ENCODE measurements around the gene DCT. TPM values are rescaled to one million over a fixed set of nuclear protein-coding genes. Genes with fewer than 3 reads are reported as not detected.

Gene DCT
- total RNA-seq, 4 donors from 2014 or later: 0.60 to 1.5 (median 1.0) TPM; not detected in 1

- ATAC-seq (ENCODE audit: low FRiP score) (no peak), DNase-seq (ENCODE audit: low spot score) (no peak)
- TF ChIP-seq, protein P1, sequence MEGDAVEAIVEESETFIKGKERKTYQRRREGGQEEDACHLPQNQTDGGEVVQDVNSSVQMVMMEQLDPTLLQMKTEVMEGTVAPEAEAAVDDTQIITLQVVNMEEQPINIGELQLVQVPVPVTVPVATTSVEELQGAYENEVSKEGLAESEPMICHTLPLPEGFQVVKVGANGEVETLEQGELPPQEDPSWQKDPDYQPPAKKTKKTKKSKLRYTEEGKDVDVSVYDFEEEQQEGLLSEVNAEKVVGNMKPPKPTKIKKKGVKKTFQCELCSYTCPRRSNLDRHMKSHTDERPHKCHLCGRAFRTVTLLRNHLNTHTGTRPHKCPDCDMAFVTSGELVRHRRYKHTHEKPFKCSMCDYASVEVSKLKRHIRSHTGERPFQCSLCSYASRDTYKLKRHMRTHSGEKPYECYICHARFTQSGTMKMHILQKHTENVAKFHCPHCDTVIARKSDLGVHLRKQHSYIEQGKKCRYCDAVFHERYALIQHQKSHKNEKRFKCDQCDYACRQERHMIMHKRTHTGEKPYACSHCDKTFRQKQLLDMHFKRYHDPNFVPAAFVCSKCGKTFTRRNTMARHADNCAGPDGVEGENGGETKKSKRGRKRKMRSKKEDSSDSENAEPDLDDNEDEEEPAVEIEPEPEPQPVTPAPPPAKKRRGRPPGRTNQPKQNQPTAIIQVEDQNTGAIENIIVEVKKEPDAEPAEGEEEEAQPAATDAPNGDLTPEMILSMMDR (IDR thresholded peaks at IDR 0.05): no peak
Observed at GRCh38 chr13:94415500-94416237, 63.8 kb downstream of the DCT start.

DNA sequence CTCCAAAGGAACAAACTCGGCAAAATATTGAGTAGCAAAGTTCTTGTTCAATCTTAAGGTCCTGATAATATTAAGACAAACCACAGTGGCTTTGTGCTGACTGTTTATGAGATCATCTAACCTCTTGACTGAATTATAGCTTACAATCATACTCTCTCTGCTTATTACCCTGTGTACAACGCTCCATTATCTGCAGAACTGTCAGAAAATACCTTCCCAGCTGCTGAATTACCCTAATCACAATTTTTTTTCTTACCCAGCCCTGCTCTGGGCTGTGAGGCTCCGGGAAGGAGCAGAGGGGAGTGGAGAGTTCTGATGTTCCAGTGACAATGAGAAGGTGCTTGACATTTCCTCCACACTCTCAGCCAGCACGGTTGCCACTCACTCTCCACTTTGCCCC, 64.8 kb downstream of the DCT start:
- no peak for ATAC-seq (ENCODE audit: low FRiP score)
- no peak for DNase-seq (ENCODE audit: low spot score)
- TF ChIP-seq, protein P1 (IDR thresholded peaks at IDR 0.05): no peak

GRCh38 chr13:94414141-94414540, 65.3 kb downstream of the DCT start:
- no peak for ATAC-seq (ENCODE audit: low FRiP score)
- DNase-seq (ENCODE audit: low spot score): no peak
- TF ChIP-seq, protein P1 (IDR thresholded peaks at IDR 0.05): no peak

GRCh38 chr13:94413598-94413944, 65.9 kb downstream of the DCT start:
- no peak for ATAC-seq (ENCODE audit: low FRiP score)

DNA sequence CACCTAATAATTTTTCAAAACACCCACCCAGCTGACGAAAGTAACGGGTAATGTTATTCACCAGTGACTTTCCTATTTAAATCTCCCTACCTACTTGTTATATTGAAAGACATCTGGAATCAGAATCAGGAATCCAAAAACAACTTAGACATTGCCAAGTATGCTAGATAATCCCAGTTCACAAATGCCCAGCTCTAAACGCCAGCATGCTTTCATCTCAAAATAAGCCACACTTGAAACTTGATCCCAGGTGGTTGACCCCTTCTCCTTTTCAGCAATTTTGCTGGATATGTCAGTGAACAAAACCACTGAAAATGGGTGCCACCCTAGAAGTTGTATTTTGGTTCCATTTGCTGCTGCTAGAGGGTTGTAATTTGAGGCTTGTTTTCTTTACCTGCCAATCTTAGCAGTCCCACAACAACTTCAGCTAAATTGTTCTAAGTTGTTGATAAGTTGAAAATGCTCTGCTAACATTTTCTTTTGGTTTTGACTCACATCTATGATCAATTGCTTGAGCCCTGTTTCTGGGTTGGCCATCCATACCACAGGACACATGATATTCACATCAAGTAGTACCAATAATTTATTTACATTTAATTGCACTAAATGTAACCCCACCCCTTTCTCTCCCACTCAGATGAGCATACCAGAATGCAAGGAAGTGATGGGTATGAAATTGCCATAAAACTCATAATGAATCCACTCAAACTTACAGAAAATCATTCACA, 66.4 kb downstream of the DCT start:
- DNase-seq (ENCODE audit: low spot score) (no peak), ATAC-seq (ENCODE audit: low FRiP score) (no peak)
- TF ChIP-seq, protein P1 (IDR thresholded peaks at IDR 0.05): no peak

More at GRCh38 chr13:94413598-94413944, 65.9 kb downstream of the DCT start:
- TF ChIP-seq, protein P1 (IDR thresholded peaks at IDR 0.05): no peak
- no peak for DNase-seq (ENCODE audit: low spot score)

DNA sequence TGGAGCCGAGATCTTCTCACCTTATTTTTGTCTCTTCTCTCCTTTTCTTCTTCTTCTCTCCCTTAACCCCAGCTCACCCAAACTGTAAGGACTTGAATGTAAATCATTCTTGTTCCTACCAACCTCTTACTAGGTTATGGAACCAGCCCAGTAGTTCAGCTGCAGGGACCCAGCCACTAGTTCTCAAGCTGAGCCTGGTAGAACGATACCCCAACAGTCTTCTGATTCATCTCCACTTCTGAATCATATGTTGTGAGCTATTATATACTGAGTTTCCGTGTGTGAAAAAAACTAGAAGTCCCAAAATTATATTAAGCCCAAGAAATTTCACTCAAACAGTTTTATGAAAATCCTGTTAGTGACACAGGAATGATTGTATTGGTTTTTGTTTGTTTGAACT, 67.7 kb downstream of the DCT start:
- TF ChIP-seq, protein P1 (IDR thresholded peaks at IDR 0.05): no peak
- ATAC-seq (ENCODE audit: low FRiP score) (no peak), DNase-seq (ENCODE audit: low spot score) (no peak)

All from omental fat pad (tissue), 4 donors.